ENCODE data around the gene BBOX1.

Gene BBOX1

DNA sequence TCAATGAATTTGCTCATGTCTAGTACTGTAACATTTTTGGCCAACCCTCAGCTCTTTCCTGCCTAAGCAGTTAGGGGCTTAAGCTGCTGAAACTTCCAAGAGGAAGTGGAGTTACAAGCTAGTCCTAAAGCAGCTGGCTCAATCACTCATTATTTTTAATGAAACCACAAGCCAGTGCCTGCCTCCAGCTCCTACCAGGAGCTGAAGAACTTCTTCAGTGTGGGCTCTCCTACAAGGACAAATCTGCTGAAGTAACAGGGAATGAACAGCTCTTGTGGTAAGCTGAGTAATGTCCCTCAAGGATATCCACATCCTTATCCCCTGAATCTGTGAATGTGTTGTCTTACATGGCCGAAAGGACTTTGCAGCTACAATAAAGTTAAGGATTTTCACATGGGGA, 112.5 kb downstream of the BBOX1 start:
- no peak for DNase-seq
- no peaks in the 10 kb centered on the region for H3K36me3 ChIP-seq (replicated peaks)
- H3K27ac ChIP-seq: no peak overlapping the region
- in situ Hi-C loops (cut with HindIII; ENCODE audit: low pct_ligation_motif_present, low sequenced_read_pairs): no loop called here
- H3K27me3 ChIP-seq (replicated peaks): no peaks in the 10 kb centered on the region
- TF ChIP-seq, protein P1, sequence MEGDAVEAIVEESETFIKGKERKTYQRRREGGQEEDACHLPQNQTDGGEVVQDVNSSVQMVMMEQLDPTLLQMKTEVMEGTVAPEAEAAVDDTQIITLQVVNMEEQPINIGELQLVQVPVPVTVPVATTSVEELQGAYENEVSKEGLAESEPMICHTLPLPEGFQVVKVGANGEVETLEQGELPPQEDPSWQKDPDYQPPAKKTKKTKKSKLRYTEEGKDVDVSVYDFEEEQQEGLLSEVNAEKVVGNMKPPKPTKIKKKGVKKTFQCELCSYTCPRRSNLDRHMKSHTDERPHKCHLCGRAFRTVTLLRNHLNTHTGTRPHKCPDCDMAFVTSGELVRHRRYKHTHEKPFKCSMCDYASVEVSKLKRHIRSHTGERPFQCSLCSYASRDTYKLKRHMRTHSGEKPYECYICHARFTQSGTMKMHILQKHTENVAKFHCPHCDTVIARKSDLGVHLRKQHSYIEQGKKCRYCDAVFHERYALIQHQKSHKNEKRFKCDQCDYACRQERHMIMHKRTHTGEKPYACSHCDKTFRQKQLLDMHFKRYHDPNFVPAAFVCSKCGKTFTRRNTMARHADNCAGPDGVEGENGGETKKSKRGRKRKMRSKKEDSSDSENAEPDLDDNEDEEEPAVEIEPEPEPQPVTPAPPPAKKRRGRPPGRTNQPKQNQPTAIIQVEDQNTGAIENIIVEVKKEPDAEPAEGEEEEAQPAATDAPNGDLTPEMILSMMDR (IDR thresholded peaks at IDR 0.05; ENCODE audit: low read depth, low read length, missing control alignments): no peak
- H3K4me3 ChIP-seq (ENCODE audit: low read depth, low read length): no peak overlapping the region

DNA sequence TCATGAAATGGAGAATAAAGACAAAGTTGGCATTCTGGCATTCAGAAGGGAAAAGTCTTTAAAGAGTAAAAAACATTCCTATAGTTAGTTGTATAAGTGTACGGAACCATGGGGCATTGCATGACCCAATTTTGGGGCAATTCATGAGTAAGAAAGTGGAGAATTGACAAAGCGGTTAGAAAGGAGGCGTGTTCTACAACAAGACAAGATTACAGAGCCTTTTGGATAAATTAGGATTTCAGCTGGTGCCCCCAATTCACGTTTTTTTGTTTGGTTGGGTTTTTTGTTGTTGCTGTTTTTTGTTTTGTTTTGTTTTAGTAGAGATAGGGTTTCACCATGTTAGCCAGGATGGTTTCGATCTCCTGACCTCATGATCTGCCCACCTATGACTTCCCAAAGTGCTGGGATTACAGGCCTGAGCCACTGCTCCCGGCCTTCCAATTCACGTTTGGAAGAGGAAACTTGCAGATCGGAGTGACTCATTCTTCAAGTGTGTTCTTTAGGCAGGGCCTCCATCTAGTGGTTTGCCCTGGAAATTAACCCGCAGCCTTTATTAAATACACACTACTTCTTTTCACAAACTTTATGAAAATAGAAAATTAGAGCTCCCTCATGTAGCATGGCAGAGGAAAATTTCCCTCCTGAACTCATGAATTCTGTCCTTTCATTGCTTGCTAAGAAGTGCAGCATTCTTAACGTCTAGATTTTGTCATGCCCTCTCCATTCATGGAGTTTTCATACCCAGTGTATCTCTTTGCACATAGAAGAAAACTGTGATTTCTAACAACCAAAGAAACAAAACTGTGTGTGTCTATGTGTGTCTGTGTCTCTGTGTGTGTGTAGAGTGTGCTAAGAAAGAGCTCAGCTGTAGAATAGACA, 118.1 kb downstream of the BBOX1 start:
- Histone ChIP-seq H3K36me3 (replicated peaks) (no peaks in the 10 kb centered on the region), H3K4me3 (ENCODE audit: low read depth, low read length) (no peak overlapping the region), H3K27ac (peak overlapping the region; percentile 64), H3K27me3 (replicated peaks) (no peaks in the 10 kb centered on the region)
- DNase-seq: peak; percentile 85
- TF ChIP-seq, protein P1 (IDR thresholded peaks at IDR 0.05; ENCODE audit: low read depth, low read length, missing control alignments): peak; percentile 82
- in situ Hi-C loops (cut with HindIII; ENCODE audit: low pct_ligation_motif_present, low sequenced_read_pairs): no loop called here

DNA sequence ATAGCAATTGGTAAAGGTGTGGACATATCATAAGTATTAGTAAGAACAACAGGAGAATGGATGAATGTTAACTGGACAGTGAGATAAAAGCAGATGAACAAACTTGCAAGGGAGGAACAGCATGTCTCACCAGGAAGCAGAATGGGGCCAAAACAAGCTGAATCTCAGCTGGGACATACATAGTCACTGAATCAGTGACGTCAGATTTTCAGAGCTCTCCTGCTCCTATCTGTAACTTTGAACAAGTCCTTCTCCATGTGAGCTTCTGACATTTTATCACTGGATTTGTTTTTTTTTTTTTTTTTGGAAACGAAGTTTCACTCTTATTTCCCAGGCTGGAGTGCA, 118.7 kb downstream of the BBOX1 start:
- peak; percentile 90 for DNase-seq
- in situ Hi-C loops (cut with HindIII; ENCODE audit: low pct_ligation_motif_present, low sequenced_read_pairs): no loop called here

DNA sequence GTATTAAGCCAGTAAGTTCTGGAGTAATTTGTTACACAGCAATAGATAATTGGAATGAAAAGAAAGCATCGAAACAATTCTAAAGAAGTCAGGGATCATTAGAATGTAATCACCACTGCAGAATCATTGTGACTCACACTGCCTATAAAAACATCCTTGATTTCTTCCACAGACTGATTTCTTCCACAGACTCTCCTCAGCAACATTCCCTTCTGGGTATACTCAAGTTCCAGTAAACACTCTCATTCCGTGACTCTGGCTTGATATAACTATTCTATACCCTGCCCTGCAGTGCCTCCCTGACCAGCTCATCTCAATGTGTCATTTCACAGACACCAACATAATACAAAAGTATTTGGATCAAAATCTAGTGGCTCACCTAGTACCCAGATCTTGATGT, 120.5 kb downstream of the BBOX1 start:
- in situ Hi-C loops (cut with HindIII; ENCODE audit: low pct_ligation_motif_present, low sequenced_read_pairs): no loop called here
- no peaks in the 10 kb centered on the region for H3K27me3 ChIP-seq (replicated peaks)
- TF ChIP-seq, protein P1 (IDR thresholded peaks at IDR 0.05; ENCODE audit: low read depth, low read length, missing control alignments): no peak
- no peaks in the 10 kb centered on the region for H3K36me3 ChIP-seq (replicated peaks)
- H3K4me3 ChIP-seq (ENCODE audit: low read depth, low read length): no peak overlapping the region
- peak overlapping the region; percentile 45 for H3K27ac ChIP-seq
- peak; percentile 53 for DNase-seq

More for the DNA sequence above, 118.7 kb downstream of the BBOX1 start:
- no peaks in the 10 kb centered on the region for H3K36me3 ChIP-seq (replicated peaks)
- TF ChIP-seq, protein P1 (IDR thresholded peaks at IDR 0.05; ENCODE audit: low read depth, low read length, missing control alignments): no peak
- H3K27ac ChIP-seq: peak overlapping the region; percentile 64
- H3K27me3 ChIP-seq (replicated peaks): no peaks in the 10 kb centered on the region
- H3K4me3 ChIP-seq (ENCODE audit: low read depth, low read length): no peak overlapping the region

DNA sequence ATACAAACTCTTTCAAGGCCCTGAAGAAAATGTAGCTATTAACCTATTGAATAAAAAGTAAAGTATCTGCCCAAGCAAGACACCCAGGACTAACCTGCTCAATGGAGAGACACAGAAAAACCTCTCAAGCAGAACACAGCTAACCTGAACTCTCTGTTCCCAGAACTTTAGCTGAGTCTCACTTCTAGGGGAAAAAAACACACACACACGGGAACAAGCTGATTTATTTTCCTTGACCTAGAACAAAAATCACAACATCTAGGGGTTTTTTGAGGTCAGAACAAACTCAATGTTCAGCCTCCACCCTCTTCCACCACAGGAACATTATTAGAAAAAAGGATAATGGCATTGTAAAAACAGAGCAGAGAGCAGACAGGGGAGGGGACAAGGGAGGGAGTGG, 121.6 kb downstream of the BBOX1 start:
- TF ChIP-seq, protein P1 (IDR thresholded peaks at IDR 0.05; ENCODE audit: low read depth, low read length, missing control alignments): no peak
- no peak overlapping the region for H3K4me3 ChIP-seq (ENCODE audit: low read depth, low read length)
- in situ Hi-C loops (cut with HindIII; ENCODE audit: low pct_ligation_motif_present, low sequenced_read_pairs): no loop called here
- DNase-seq: no peak
- no peaks in the 10 kb centered on the region for H3K36me3 ChIP-seq (replicated peaks)
- no peaks in the 10 kb centered on the region for H3K27me3 ChIP-seq (replicated peaks)
- no peak overlapping the region for H3K27ac ChIP-seq
